Trophoblast cell (in vitro differentiated cells and primary cell): ENCODE measurements around the gene TLCD3A.

Source experiments
- DNase-seq, 2 donors: peaks; one replicate each; pipeline ENCODE4 v3.0.0-alpha.2; 2016
- H2AFZ ChIP-seq: 2 replicates; pipeline ENCODE4 v1.6.1; 2013; ENCODE audit warnings: low read length, moderate library complexity, mild to moderate bottlenecking; ENCODE audit not compliant: insufficient read depth, poor library complexity
- H2AK5ac ChIP-seq: 2 replicates; pipeline ENCODE4 v1.6.1; 2013; ENCODE audit warnings: mild to moderate bottlenecking, low read length
- H2BK120ac ChIP-seq: 2 replicates; pipeline ENCODE4 v1.6.1; 2013; ENCODE audit warnings: low read length, mild to moderate bottlenecking, moderate library complexity; ENCODE audit not compliant: insufficient read depth, poor library complexity
- H2BK12ac ChIP-seq: 2 replicates; pipeline ENCODE4 v1.6.1; 2013; ENCODE audit warnings: mild to moderate bottlenecking, low read length, moderate library complexity
- H2BK5ac ChIP-seq: 2 replicates; pipeline ENCODE4 v1.6.1; 2013; ENCODE audit warnings: low read length, low read depth, moderate library complexity, mild to moderate bottlenecking; ENCODE audit not compliant: poor library complexity
- H3K14ac ChIP-seq: 2 replicates; pipeline ENCODE4 v1.6.1; 2013; ENCODE audit warnings: mild to moderate bottlenecking, low read length
- H3K18ac ChIP-seq: 2 replicates; pipeline ENCODE4 v1.6.1; 2013; ENCODE audit warnings: mild to moderate bottlenecking, low read length
- H3K23ac ChIP-seq: 2 replicates; pipeline ENCODE4 v1.6.1; 2013; ENCODE audit warnings: low read length
- H3K27ac ChIP-seq: 2 replicates; pipeline ENCODE4 v1.5.1; 2013; ENCODE audit warnings: low read depth, mild to moderate bottlenecking, inconsistent platforms, low read length, moderate library complexity
- H3K27me3 ChIP-seq: 2 replicates; pipeline ENCODE4 v1.6.1; 2013; ENCODE audit warnings: inconsistent platforms, mild to moderate bottlenecking, low read length, moderate library complexity; ENCODE audit not compliant: insufficient read depth
- H3K36me3 ChIP-seq, 2 experiments: 1 replicate in 1 of 2; 2 replicates in 1 of 2; pipeline ENCODE4 v1.6.1; 2013; ENCODE audit warnings: low read length in 2 of 2, mild to moderate bottlenecking in 2 of 2, moderate library complexity in 1 of 2; ENCODE audit not compliant: insufficient read depth in 2 of 2, control insufficient read depth in 1 of 2
- H3K4ac ChIP-seq: 2 replicates; pipeline ENCODE4 v1.6.1; 2013; ENCODE audit warnings: low read depth, mild to moderate bottlenecking, low read length, moderate library complexity
- H3K4me1 ChIP-seq, 2 experiments: 1 replicate in 1 of 2; 2 replicates in 1 of 2; pipeline ENCODE4 v1.6.1; 2013; ENCODE audit warnings: low read length in 2 of 2, mild to moderate bottlenecking in 2 of 2, moderate library complexity in 1 of 2; ENCODE audit not compliant: insufficient read depth in 2 of 2, control insufficient read depth in 1 of 2
- H3K4me2 ChIP-seq: 2 replicates; pipeline ENCODE4 v1.6.1; 2013; ENCODE audit warnings: inconsistent platforms, mild to moderate bottlenecking, low read length, moderate library complexity
- H3K4me3 ChIP-seq: 2 replicates; pipeline ENCODE4 v1.5.1; 2013; ENCODE audit warnings: mild to moderate bottlenecking, low read depth, low read length, inconsistent platforms
- H3K79me1 ChIP-seq: one replicate; pipeline ENCODE4 v1.6.1; 2013; ENCODE audit warnings: low read length
- H3K79me2 ChIP-seq: 2 replicates; pipeline ENCODE4 v1.6.1; 2013; ENCODE audit warnings: low read length, mild to moderate bottlenecking; ENCODE audit not compliant: control insufficient read depth, insufficient read depth, poor library complexity
- H3K9ac ChIP-seq: 2 replicates; pipeline ENCODE4 v1.6.1; 2013; ENCODE audit warnings: mild to moderate bottlenecking, low read length
- H3K9me3 ChIP-seq: 2 replicates; pipeline ENCODE4 v1.6.1; 2013; ENCODE audit warnings: low read depth, mild to moderate bottlenecking, control low read depth, inconsistent platforms, low read length; ENCODE audit not compliant: insufficient read depth
- H4K12ac ChIP-seq: 2 replicates; pipeline ENCODE4 v1.6.1; 2013; ENCODE audit warnings: low read depth, mild to moderate bottlenecking, low read length, moderate library complexity
- H4K8ac ChIP-seq: 2 replicates; pipeline ENCODE4 v1.6.1; 2013; ENCODE audit warnings: low read depth, mild to moderate bottlenecking, low read length, moderate library complexity
- H4K91ac ChIP-seq: one replicate; pipeline ENCODE4 v1.6.1; 2013; ENCODE audit warnings: low read depth, mild to moderate bottlenecking, low read length, moderate library complexity
- WGBS: extraction: QIAGEN DNeasy Blood & Tissue Kit; methylation state at CpG from one replicate; pipeline ENCODE4 v1.1.7; 2013; ENCODE audit warnings: missing lambda C conversion rate; ENCODE audit not compliant: insufficient read length, insufficient coverage; ENCODE audit errors: extremely low coverage; 5-methylcytosine and 5-hydroxymethylcytosine counted together

The TLCD3A gene

DNA sequence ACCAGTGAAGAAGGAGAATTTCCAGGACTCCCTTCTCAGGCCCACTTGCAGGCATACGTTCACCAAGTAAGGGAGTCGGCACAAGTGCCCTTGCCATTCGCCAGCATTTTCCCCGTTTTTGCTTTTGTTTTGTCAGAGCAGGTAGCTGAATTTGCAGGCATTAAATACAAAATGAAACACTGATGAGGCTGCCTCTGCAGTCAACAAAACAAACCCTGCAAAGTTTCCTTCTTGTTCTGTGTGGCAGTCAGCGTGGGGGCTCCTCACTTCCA lies 41.9 kb downstream of the TLCD3A start:
- Histone ChIP-seq H3K4ac (no peak overlapping the region), H2BK5ac (no peak overlapping the region), H2AK5ac (no peak overlapping the region), H3K79me2 (no peaks in the 10 kb centered on the region), H3K9me3 (no peaks in the 10 kb centered on the region), H4K12ac (no peak overlapping the region), H3K27ac (no peak overlapping the region), H3K18ac (no peak overlapping the region), H2BK120ac (no peak overlapping the region), H3K27me3 (no peaks in the 10 kb centered on the region), H4K91ac (no peak overlapping the region), H3K4me1 (no peaks in the 10 kb centered on the region), H2AFZ (no peak overlapping the region), H3K4me3 (no peak overlapping the region), H3K36me3 (peaks cover 36 to 61% of the 10 kb centered on the region in 2 experiments), H3K4me2 (no peak overlapping the region), H4K8ac (no peak overlapping the region), H3K79me1 (no peaks in the 10 kb centered on the region), H3K9ac (no peak overlapping the region), H3K14ac (no peak overlapping the region), H2BK12ac (no peak overlapping the region), H3K23ac (no peak overlapping the region)
- no peak for DNase-seq
- WGBS, result no CpG with 5 or more reads among the region's 5 CpGs

DNA sequence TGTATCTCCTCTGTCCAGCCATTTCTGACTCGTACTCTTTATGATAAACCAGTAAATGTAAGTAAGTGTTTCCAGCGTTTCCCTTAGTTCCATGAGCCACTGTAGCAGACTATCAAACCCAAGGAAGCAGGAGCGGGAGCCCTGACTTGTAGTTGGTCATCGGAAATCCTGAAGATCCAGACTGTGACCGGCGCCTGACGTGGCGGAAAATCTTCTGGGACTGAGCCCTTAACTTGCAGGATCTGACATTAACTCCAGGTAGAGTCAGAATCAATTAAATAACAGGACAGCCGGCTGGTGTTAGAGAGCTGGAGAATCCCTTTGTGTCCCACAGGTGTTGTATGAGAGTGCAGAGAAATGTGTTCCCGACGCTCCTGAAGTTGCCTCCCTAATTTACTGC lies 45.7 kb downstream of the TLCD3A start:
- Histone ChIP-seq H2BK5ac (no peak overlapping the region), H3K4ac (no peak overlapping the region), H3K79me1 (peaks cover 4% of the 10 kb centered on the region), H2BK120ac (no peak overlapping the region), H2AFZ (no peak overlapping the region), H2AK5ac (no peak overlapping the region), H4K91ac (no peak overlapping the region), H3K9me3 (no peaks in the 10 kb centered on the region), H3K23ac (no peak overlapping the region), H3K27me3 (no peaks in the 10 kb centered on the region), H3K18ac (no peak overlapping the region), H3K27ac (no peak overlapping the region), H3K79me2 (peaks cover 4% of the 10 kb centered on the region), H3K9ac (no peak overlapping the region), H3K4me1 (peaks cover 2 to 5% of the 10 kb centered on the region in 2 experiments), H3K4me2 (no peak overlapping the region), H2BK12ac (no peak overlapping the region), H3K36me3 (peaks cover 26 to 46% of the 10 kb centered on the region in 2 experiments), H3K14ac (no peak overlapping the region), H4K12ac (no peak overlapping the region), H4K8ac (no peak overlapping the region), H3K4me3 (no peak overlapping the region)
- WGBS, result no CpG with 5 or more reads among the region's 11 CpGs
- no peak for DNase-seq

- Histone ChIP-seq H3K79me2 (peaks cover 4% of the 10 kb centered on the region), H2BK12ac (no peak within 1 kb of the TSS), H3K9me3 (no peaks in the 10 kb centered on the region), H3K14ac (peak within 1 kb of the TSS; percentile 71), H3K23ac (no peak within 1 kb of the TSS), H2BK120ac (peak within 1 kb of the TSS; percentile 34), H4K8ac (peak within 1 kb of the TSS; percentile 59), H3K4me3 (peak within 1 kb of the TSS; percentile 92), H2AK5ac (peak within 1 kb of the TSS; percentile 37), H3K27me3 (no peaks in the 10 kb centered on the region), H2AFZ (peak within 1 kb of the TSS; percentile 71), H3K36me3 (peaks cover 9 to 23% of the 10 kb centered on the region in 2 experiments), H3K18ac (peak within 1 kb of the TSS; percentile 81), H3K79me1 (peaks cover 4% of the 10 kb centered on the region), H3K27ac (peak within 1 kb of the TSS; percentile 39), H3K9ac (peak within 1 kb of the TSS; percentile 78), H3K4me1 (peaks cover 2 to 5% of the 10 kb centered on the region in 2 experiments), H3K4me2 (peak within 1 kb of the TSS; percentile 94), H4K12ac (peak within 1 kb of the TSS; percentile 57), H2BK5ac (peak within 1 kb of the TSS; percentile 60), H4K91ac (peak within 1 kb of the TSS; percentile 83), H3K4ac (peak within 1 kb of the TSS; percentile 85)
- peak; percentile 92 to 96 for DNase-seq
- no CpG with 5 or more reads among the region's 87 CpGs for WGBS
Observed at GRCh38 chr17:781805-782731, 49.7 kb downstream of the TLCD3A start, which contains the start of the genes GLOD4 and MRM3. GLOD4 (minus strand) TSS chr17:782280; CDS start chr17:782255, 25 bp downstream. MRM3 (plus strand) TSS chr17:782353; CDS start chr17:782379, 26 bp downstream.

- Histone ChIP-seq H3K79me2 (peaks cover 4% of the 10 kb centered on the region), H2BK120ac (no peak overlapping the region), H4K91ac (no peak overlapping the region), H3K4me1 (peaks cover 2 to 5% of the 10 kb centered on the region in 2 experiments), H3K27me3 (no peaks in the 10 kb centered on the region), H2AFZ (no peak overlapping the region), H3K4me3 (no peak overlapping the region), H2BK5ac (no peak overlapping the region), H3K4me2 (no peak overlapping the region), H3K18ac (no peak overlapping the region), H3K9me3 (peaks cover 2% of the 10 kb centered on the region), H4K8ac (no peak overlapping the region), H4K12ac (no peak overlapping the region), H3K23ac (no peak overlapping the region), H3K36me3 (peaks cover 3 to 16% of the 10 kb centered on the region in 2 experiments), H2AK5ac (no peak overlapping the region), H3K27ac (no peak overlapping the region), H2BK12ac (no peak overlapping the region), H3K9ac (no peak overlapping the region), H3K14ac (no peak overlapping the region), H3K79me1 (peaks cover 4% of the 10 kb centered on the region), H3K4ac (no peak overlapping the region)
- no CpG with 5 or more reads among the region's 3 CpGs for WGBS
- DNase-seq, result peak in 1 of 2 donors; percentile 29
Observed at GRCh38 chr17:784143-784542, 51.7 kb downstream of the TLCD3A start.
